Panc1 (cell line): ENCODE measurements around the gene THADA. TPM values are rescaled to one million over a fixed set of nuclear protein-coding genes. Genes with fewer than 3 reads are reported as not detected.

ENCODE experiments used
- ATAC-seq: fragments of 200-7000 bp; cut with Tn5 transposase; 2 replicates; pipeline ENCODE4 v1.9.1; 2020; ENCODE audit warnings: mild to moderate bottlenecking, moderate library complexity
- BruUV-seq: library from RNA; stranded (reverse); fragments of 400-500 nt; replicated peaks from 2 replicates; lab custom pipeline; 2021; lab: Mats Ljungman, UMichigan
- CTCF ChIA-PET: fragments of 300-600 bp; sonication (Branson Sonifier 250); formaldehyde crosslinking; loops from one replicate; lab custom pipeline; 2022; ENCODE audit warnings: antibody characterized with exemption; lab: Charles Lee
- POLR2A ChIA-PET: fragments of 300-600 bp; sonication (Branson Sonifier 250); formaldehyde crosslinking; loops from one replicate; lab custom pipeline; 2022; ENCODE audit warnings: antibody characterized with exemption; lab: Charles Lee
- DNase-seq: peaks from one replicate; pipeline ENCODE4 v3.0.0-alpha.2; 2010; ENCODE audit warnings: low read depth, low spot score
- H3K27ac ChIP-seq: 2 replicates; pipeline ENCODE4 v1.5.1; 2011; ENCODE audit warnings: mild to moderate bottlenecking, low read length, inconsistent platforms
- H3K27me3 ChIP-seq: fragments of 200-500 bp; sonication (Bioruptor generic); 2 replicates; pipeline ENCODE4 v1.6.0; 2014; ENCODE audit warnings: low read length, inconsistent platforms; ENCODE audit not compliant: control insufficient read depth, insufficient read depth
- H3K36me3 ChIP-seq: fragments of 200-500 bp; sonication (Bioruptor generic); 2 replicates; pipeline ENCODE4 v1.5.1; 2014; ENCODE audit warnings: inconsistent platforms, mild to moderate bottlenecking, low read length, moderate library complexity; ENCODE audit not compliant: control insufficient read depth, insufficient read depth
- H3K4me1 ChIP-seq: 2 replicates; pipeline ENCODE4 v1.5.1; 2011; ENCODE audit warnings: inconsistent platforms, mild to moderate bottlenecking, low read length, moderate library complexity; ENCODE audit not compliant: control insufficient read depth, insufficient read depth
- H3K4me3 ChIP-seq, 2 experiments: 2 replicates each; pipeline ENCODE4 v1.5.1; 2011 to 2012; ENCODE audit warnings: low read depth in 2 of 2, low read length in 2 of 2, mild to moderate bottlenecking in 2 of 2, inconsistent platforms in 1 of 2, moderate library complexity in 1 of 2
- H3K9me3 ChIP-seq: fragments of 200-500 bp; sonication (Bioruptor generic); 2 replicates; pipeline ENCODE4 v1.5.1; 2014; ENCODE audit warnings: low read depth, mild to moderate bottlenecking, inconsistent platforms, low read length, moderate library complexity; ENCODE audit not compliant: control insufficient read depth, insufficient read depth
- POLR2AphosphoS5 ChIP-seq: IDR thresholded peaks from 2 replicates; pipeline ENCODE4 v1.6.1; 2012; ENCODE audit warnings: mild to moderate bottlenecking, low read depth, low read length, moderate library complexity
- SIN3A ChIP-seq: IDR thresholded peaks from 2 replicates; pipeline ENCODE4 v1.6.1; 2012; ENCODE audit warnings: low read depth, mild to moderate bottlenecking, low read length, moderate library complexity, borderline replicate concordance; ENCODE audit not compliant: insufficient read depth
- TCF7L2 ChIP-seq: IDR thresholded peaks from 2 replicates; pipeline ENCODE4 v1.6.1; 2011; ENCODE audit warnings: mild to moderate bottlenecking, low read depth, low read length, inconsistent platforms
- in situ Hi-C: cut with HindIII; loops from 2 replicates; pipeline ENCODE4 v1.10.0; 2016; ENCODE audit warnings: low sequenced_read_pairs, low pct_unique_long_range_greater_than_20kb
- intact Hi-C: fragments of 100-400 bp; cut with micrococcal nuclease; formaldehyde crosslinking; loops from one replicate; pipeline ENCODE4 v1.10.0; 2022; ENCODE audit not compliant: unreplicated experiment
- total RNA-seq: library from RNA; stranded (reverse); gene quantifications from one replicate; pipeline ENCODE4 v1.2.1, GENCODE V29; 2021; ENCODE audit not compliant: unreplicated experiment
- TF ChIP-seq, protein P1 (sequence below): fragments of 450-650 bp; IDR thresholded peaks from 2 replicates; pipeline ENCODE4 v1.5.1; 2017; ENCODE audit warnings: mild to moderate bottlenecking
- TF ChIP-seq, protein P2 (sequence below), 2 experiments: IDR thresholded peaks; 2 replicates each; pipeline ENCODE4 v1.6.1; 2011 to 2012; ENCODE audit warnings: low read depth in 2 of 2, control low read depth in 1 of 2, low read length in 1 of 2, mild to moderate bottlenecking in 1 of 2, moderate library complexity in 1 of 2; ENCODE audit not compliant: insufficient read depth in 1 of 2

The THADA gene
- total RNA-seq, 1 experiment from 2014 or later = 37.2 TPM

DNA sequence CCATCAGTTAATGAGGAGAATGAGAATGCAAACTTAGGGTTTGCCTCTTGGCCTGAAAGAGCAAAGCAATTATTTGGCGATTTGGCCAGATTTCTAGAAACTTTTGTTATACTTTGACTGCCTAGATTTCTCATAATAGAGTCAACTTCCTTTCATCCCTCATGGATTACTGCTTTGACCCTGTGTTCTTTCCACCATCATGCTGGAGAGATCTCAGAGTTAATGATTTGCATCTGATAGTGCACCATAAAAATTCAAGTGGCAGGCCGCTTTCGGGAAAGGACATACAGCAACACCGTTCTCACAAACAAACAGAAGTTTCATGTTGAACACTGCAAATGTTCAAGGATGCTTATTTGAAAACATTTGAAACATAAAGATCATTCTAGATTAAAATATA lies 225.7 kb downstream of the THADA start:
- Histone ChIP-seq H3K27ac (no peak overlapping the region), H3K9me3 (no peaks in the 10 kb centered on the region), H3K4me1 (no peaks in the 10 kb centered on the region; the same call in 1 of the 2 replicates), H3K27me3 (no peaks in the 10 kb centered on the region), H3K36me3 (no peaks in the 10 kb centered on the region), H3K4me3 (no peak overlapping the region)
- intact Hi-C loops = no loop called here
- ChIA-PET CTCF (no interaction called here), POLR2A (no interaction called here)
- ATAC-seq (no peak), DNase-seq (no peak)
- TF ChIP-seq, protein P1, sequence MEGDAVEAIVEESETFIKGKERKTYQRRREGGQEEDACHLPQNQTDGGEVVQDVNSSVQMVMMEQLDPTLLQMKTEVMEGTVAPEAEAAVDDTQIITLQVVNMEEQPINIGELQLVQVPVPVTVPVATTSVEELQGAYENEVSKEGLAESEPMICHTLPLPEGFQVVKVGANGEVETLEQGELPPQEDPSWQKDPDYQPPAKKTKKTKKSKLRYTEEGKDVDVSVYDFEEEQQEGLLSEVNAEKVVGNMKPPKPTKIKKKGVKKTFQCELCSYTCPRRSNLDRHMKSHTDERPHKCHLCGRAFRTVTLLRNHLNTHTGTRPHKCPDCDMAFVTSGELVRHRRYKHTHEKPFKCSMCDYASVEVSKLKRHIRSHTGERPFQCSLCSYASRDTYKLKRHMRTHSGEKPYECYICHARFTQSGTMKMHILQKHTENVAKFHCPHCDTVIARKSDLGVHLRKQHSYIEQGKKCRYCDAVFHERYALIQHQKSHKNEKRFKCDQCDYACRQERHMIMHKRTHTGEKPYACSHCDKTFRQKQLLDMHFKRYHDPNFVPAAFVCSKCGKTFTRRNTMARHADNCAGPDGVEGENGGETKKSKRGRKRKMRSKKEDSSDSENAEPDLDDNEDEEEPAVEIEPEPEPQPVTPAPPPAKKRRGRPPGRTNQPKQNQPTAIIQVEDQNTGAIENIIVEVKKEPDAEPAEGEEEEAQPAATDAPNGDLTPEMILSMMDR = no peak
- TF ChIP-seq TCF7L2 (no peak), POLR2AphosphoS5 (no peak), SIN3A (no peak)
- TF ChIP-seq, protein P2, sequence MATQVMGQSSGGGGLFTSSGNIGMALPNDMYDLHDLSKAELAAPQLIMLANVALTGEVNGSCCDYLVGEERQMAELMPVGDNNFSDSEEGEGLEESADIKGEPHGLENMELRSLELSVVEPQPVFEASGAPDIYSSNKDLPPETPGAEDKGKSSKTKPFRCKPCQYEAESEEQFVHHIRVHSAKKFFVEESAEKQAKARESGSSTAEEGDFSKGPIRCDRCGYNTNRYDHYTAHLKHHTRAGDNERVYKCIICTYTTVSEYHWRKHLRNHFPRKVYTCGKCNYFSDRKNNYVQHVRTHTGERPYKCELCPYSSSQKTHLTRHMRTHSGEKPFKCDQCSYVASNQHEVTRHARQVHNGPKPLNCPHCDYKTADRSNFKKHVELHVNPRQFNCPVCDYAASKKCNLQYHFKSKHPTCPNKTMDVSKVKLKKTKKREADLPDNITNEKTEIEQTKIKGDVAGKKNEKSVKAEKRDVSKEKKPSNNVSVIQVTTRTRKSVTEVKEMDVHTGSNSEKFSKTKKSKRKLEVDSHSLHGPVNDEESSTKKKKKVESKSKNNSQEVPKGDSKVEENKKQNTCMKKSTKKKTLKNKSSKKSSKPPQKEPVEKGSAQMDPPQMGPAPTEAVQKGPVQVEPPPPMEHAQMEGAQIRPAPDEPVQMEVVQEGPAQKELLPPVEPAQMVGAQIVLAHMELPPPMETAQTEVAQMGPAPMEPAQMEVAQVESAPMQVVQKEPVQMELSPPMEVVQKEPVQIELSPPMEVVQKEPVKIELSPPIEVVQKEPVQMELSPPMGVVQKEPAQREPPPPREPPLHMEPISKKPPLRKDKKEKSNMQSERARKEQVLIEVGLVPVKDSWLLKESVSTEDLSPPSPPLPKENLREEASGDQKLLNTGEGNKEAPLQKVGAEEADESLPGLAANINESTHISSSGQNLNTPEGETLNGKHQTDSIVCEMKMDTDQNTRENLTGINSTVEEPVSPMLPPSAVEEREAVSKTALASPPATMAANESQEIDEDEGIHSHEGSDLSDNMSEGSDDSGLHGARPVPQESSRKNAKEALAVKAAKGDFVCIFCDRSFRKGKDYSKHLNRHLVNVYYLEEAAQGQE (IDR thresholded peaks at IDR 0.05; ENCODE audit: insufficient read depth in 1 of 2, low read depth in 2 of 2, low read length in 1 of 2) = no peak
- BruUV-seq = no TSS peak
- in situ Hi-C loops = no loop called here

DNA sequence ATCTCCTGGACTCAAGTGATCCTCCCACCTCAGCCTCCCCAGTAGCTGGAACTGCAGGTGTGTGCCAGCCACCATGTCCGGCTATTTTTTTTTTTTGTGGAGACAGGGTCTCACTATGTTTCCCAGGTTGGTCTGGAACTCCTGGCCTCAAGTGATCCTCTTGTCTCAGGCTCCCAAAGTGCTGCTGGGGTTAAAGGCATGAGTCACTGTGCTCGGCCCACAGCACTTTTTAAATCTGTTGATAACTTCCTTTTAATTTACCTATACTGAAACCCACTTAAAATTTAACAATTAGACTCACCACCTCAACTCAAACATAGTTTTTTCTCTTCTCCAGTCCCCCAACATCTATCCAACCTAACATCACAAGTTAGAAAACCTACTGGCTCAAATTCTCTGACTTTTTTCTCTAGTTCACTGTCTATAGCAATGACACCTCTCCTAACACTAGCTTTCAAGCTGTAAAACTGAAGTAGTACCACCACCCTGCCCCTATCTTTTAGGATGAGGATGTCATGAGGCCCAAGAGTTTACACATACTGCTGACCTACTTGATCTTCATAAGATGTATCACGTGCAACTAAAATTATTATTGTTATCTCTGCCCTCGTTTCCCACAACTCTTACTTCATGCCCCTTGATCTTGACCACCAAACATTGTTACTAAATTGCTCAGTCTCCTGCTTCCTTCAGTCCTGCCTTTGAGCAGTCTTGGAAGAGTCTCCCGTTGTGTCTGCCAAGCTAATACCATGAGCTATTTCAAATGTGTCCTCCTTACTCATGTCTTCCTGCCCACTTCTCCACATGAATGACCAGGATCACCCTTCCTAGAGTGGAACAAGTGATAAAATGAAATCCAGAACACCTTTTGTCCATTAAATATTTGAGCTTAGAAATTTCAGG lies 227.1 kb downstream of the THADA start:
- TF ChIP-seq, protein P1 = no peak
- TF ChIP-seq POLR2AphosphoS5 = no peak
- TF ChIP-seq, protein P2 (IDR thresholded peaks at IDR 0.05; ENCODE audit: insufficient read depth in 1 of 2, low read depth in 2 of 2, low read length in 1 of 2) = no peak
- ChIA-PET POLR2A (no interaction called here), CTCF (no interaction called here)
- Histone ChIP-seq H3K27ac (no peak overlapping the region), H3K4me3 (no peak overlapping the region), H3K4me1 (no peaks in the 10 kb centered on the region; the same call in 1 of the 2 replicates), H3K27me3 (no peaks in the 10 kb centered on the region), H3K36me3 (no peaks in the 10 kb centered on the region), H3K9me3 (no peaks in the 10 kb centered on the region)
- intact Hi-C loops (no loop called here), in situ Hi-C loops (no loop called here)
- ATAC-seq (no peak), DNase-seq (no peak)
- no TSS peak for BruUV-seq
